ENCODE data around the gene UTRN. TPM values are rescaled to one million over a fixed set of nuclear protein-coding genes. Genes with fewer than 3 reads are reported as not detected.
A peak's percentile ranks its signal among the peaks of the same experiment; 100 is the strongest.

The UTRN gene
- total RNA-seq, 2 donors from 2014 or later = 51.2 to 55.1 TPM

GRCh38 chr6:144294016-144294415, 8.9 kb downstream of the UTRN start:
- H3K4me1 Mint-ChIP-seq = no peaks in the 10 kb centered on the region
- no peak for ATAC-seq (replicated peaks)
- no peak overlapping the region for H3K27ac Mint-ChIP-seq

GRCh38 chr6:144295211-144295610, 10.1 kb downstream of the UTRN start:
- no peaks in the 10 kb centered on the region for H3K36me3 Mint-ChIP-seq (ENCODE audit: low read depth)
- no peak overlapping the region for H3K4me3 Mint-ChIP-seq
- H3K4me1 Mint-ChIP-seq = no peaks in the 10 kb centered on the region
- H3K9me3 Mint-ChIP-seq = peaks cover 5% of the 10 kb centered on the region
- no peaks in the 10 kb centered on the region for H3K27me3 Mint-ChIP-seq
- no peak for ATAC-seq (replicated peaks)
- no peak overlapping the region for H3K27ac Mint-ChIP-seq

More at GRCh38 chr6:144294016-144294415, 8.9 kb downstream of the UTRN start:
- H3K27me3 Mint-ChIP-seq = no peaks in the 10 kb centered on the region
- H3K36me3 Mint-ChIP-seq (ENCODE audit: low read depth) = no peaks in the 10 kb centered on the region
- H3K4me3 Mint-ChIP-seq = no peak overlapping the region
- H3K9me3 Mint-ChIP-seq = peaks cover 5% of the 10 kb centered on the region

GRCh38 chr6:144295981-144296767, 11.0 kb downstream of the UTRN start:
- Mint-ChIP-seq H3K4me3 (no peak overlapping the region), H3K9me3 (peaks cover 2% of the 10 kb centered on the region), H3K4me1 (no peaks in the 10 kb centered on the region), H3K27me3 (no peaks in the 10 kb centered on the region), H3K27ac (no peak overlapping the region), H3K36me3 (ENCODE audit: low read depth) (no peaks in the 10 kb centered on the region)
- ATAC-seq (replicated peaks) = no peak

- H3K9me3 Mint-ChIP-seq = no peaks in the 10 kb centered on the region
- no peaks in the 10 kb centered on the region for H3K27me3 Mint-ChIP-seq
- no peak overlapping the region for H3K4me3 Mint-ChIP-seq
- H3K36me3 Mint-ChIP-seq (ENCODE audit: low read depth) = no peaks in the 10 kb centered on the region
- H3K27ac Mint-ChIP-seq = no peak overlapping the region
- no peak for ATAC-seq (replicated peaks)
- no peaks in the 10 kb centered on the region for H3K4me1 Mint-ChIP-seq
Measured at GRCh38 chr6:144296973-144297372, 11.8 kb downstream of the UTRN start.

GRCh38 chr6:144297511-144298100, 12.5 kb downstream of the UTRN start:
- H3K36me3 Mint-ChIP-seq (ENCODE audit: low read depth) = no peaks in the 10 kb centered on the region
- no peak for ATAC-seq (replicated peaks)
- no peaks in the 10 kb centered on the region for H3K9me3 Mint-ChIP-seq
- H3K4me3 Mint-ChIP-seq = no peak overlapping the region
- H3K27me3 Mint-ChIP-seq = peaks cover 2% of the 10 kb centered on the region
- peaks cover 3% of the 10 kb centered on the region for H3K4me1 Mint-ChIP-seq
- no peak overlapping the region for H3K27ac Mint-ChIP-seq

- Mint-ChIP-seq H3K27me3 (peaks cover 7% of the 10 kb centered on the region), H3K4me3 (no peak overlapping the region), H3K36me3 (ENCODE audit: low read depth) (no peaks in the 10 kb centered on the region), H3K9me3 (no peaks in the 10 kb centered on the region), H3K27ac (no peak overlapping the region), H3K4me1 (peaks cover 4% of the 10 kb centered on the region)
- ATAC-seq (replicated peaks) = no peak
Measured at GRCh38 chr6:144298194-144298593, 13.1 kb downstream of the UTRN start.

GRCh38 chr6:144298916-144299315, 13.8 kb downstream of the UTRN start:
- Mint-ChIP-seq H3K9me3 (no peaks in the 10 kb centered on the region), H3K36me3 (ENCODE audit: low read depth) (no peaks in the 10 kb centered on the region), H3K4me1 (peaks cover 4% of the 10 kb centered on the region), H3K27ac (no peak overlapping the region), H3K27me3 (peaks cover 7% of the 10 kb centered on the region), H3K4me3 (no peak overlapping the region)
- no peak for ATAC-seq (replicated peaks)

GRCh38 chr6:144302701-144303372, 17.7 kb downstream of the UTRN start:
- Mint-ChIP-seq H3K36me3 (ENCODE audit: low read depth) (no peaks in the 10 kb centered on the region), H3K4me3 (no peak overlapping the region), H3K27me3 (peaks cover 7% of the 10 kb centered on the region), H3K4me1 (peaks cover 15% of the 10 kb centered on the region), H3K9me3 (no peaks in the 10 kb centered on the region), H3K27ac (no peak overlapping the region)
- no peak for ATAC-seq (replicated peaks)

- Mint-ChIP-seq H3K36me3 (ENCODE audit: low read depth) (no peaks in the 10 kb centered on the region), H3K27ac (no peak overlapping the region), H3K9me3 (no peaks in the 10 kb centered on the region), H3K4me3 (no peak overlapping the region), H3K27me3 (peaks cover 11% of the 10 kb centered on the region), H3K4me1 (peaks cover 15% of the 10 kb centered on the region)
- ATAC-seq (replicated peaks) = no peak
Measured at GRCh38 chr6:144304223-144304848, 19.2 kb downstream of the UTRN start.

GRCh38 chr6:144305567-144305966, 20.4 kb downstream of the UTRN start:
- no peak for ATAC-seq (replicated peaks)
- H3K4me3 Mint-ChIP-seq = peak overlapping the region; percentile 43
- peaks cover 11% of the 10 kb centered on the region for H3K27me3 Mint-ChIP-seq
- H3K4me1 Mint-ChIP-seq = peaks cover 15% of the 10 kb centered on the region
- H3K27ac Mint-ChIP-seq = no peak overlapping the region
- H3K36me3 Mint-ChIP-seq (ENCODE audit: low read depth) = no peaks in the 10 kb centered on the region
- H3K9me3 Mint-ChIP-seq = no peaks in the 10 kb centered on the region

GRCh38 chr6:144305985-144306384, 20.9 kb downstream of the UTRN start:
- Mint-ChIP-seq H3K27me3 (peaks cover 11% of the 10 kb centered on the region), H3K36me3 (ENCODE audit: low read depth) (no peaks in the 10 kb centered on the region), H3K9me3 (no peaks in the 10 kb centered on the region), H3K4me1 (peaks cover 19% of the 10 kb centered on the region), H3K27ac (peak overlapping the region; percentile 33), H3K4me3 (peak overlapping the region; percentile 43)
- peak; percentile 82 for ATAC-seq (replicated peaks)

GRCh38 chr6:144307880-144308279, 22.7 kb downstream of the UTRN start:
- H3K9me3 Mint-ChIP-seq = no peaks in the 10 kb centered on the region
- H3K4me3 Mint-ChIP-seq = no peak overlapping the region
- H3K27me3 Mint-ChIP-seq = peaks cover 6% of the 10 kb centered on the region
- no peak overlapping the region for H3K27ac Mint-ChIP-seq
- no peak for ATAC-seq (replicated peaks)
- H3K36me3 Mint-ChIP-seq (ENCODE audit: low read depth) = no peaks in the 10 kb centered on the region
- peaks cover 17% of the 10 kb centered on the region for H3K4me1 Mint-ChIP-seq

- peak overlapping the region; percentile 82 for H3K27ac Mint-ChIP-seq
- H3K36me3 Mint-ChIP-seq (ENCODE audit: low read depth) = no peaks in the 10 kb centered on the region
- ATAC-seq (replicated peaks) = peak; percentile 84
- H3K4me1 Mint-ChIP-seq = peaks cover 12% of the 10 kb centered on the region
- no peaks in the 10 kb centered on the region for H3K9me3 Mint-ChIP-seq
- H3K4me3 Mint-ChIP-seq = peak overlapping the region; percentile 70
- H3K27me3 Mint-ChIP-seq = peaks cover 4% of the 10 kb centered on the region
Measured at GRCh38 chr6:144310765-144311164, 25.6 kb downstream of the UTRN start.

GRCh38 chr6:144311361-144311760, 26.2 kb downstream of the UTRN start:
- Mint-ChIP-seq H3K27me3 (peaks cover 4% of the 10 kb centered on the region), H3K27ac (peak overlapping the region; percentile 82), H3K4me1 (peaks cover 7% of the 10 kb centered on the region), H3K4me3 (peak overlapping the region; percentile 70), H3K9me3 (no peaks in the 10 kb centered on the region), H3K36me3 (ENCODE audit: low read depth) (no peaks in the 10 kb centered on the region)
- no peak for ATAC-seq (replicated peaks)
